ENCODE data around the gene RTTN. TPM values are rescaled to one million over a fixed set of nuclear protein-coding genes. Genes with fewer than 3 reads are reported as not detected.
A peak's percentile ranks its signal among the peaks of the same experiment; 100 is the strongest.

RTTN gene
- total RNA-seq, 2 experiments from 2014 or later = 30.3 to 42.3 TPM

- no peaks in the 10 kb centered on the region for H3K4me1 Mint-ChIP-seq
- no peak for ATAC-seq
- no peaks in the 10 kb centered on the region for H3K27me3 Mint-ChIP-seq
- CTCF ChIA-PET = no interaction called here
- H3K27ac Mint-ChIP-seq = no peak overlapping the region
- peaks cover 68% of the 10 kb centered on the region for H3K36me3 Mint-ChIP-seq
- H3K4me3 Mint-ChIP-seq = no peak overlapping the region
- H3K9me3 Mint-ChIP-seq (ENCODE audit: low read depth) = peaks cover 4% of the 10 kb centered on the region
- DNase-seq = no peak
Measured at GRCh38 chr18:70037431-70038061, 167.9 kb downstream of the RTTN start.

GRCh38 chr18:70036771-70037347, 168.6 kb downstream of the RTTN start:
- Mint-ChIP-seq H3K36me3 (peaks cover 68% of the 10 kb centered on the region), H3K4me3 (no peak overlapping the region), H3K27me3 (no peaks in the 10 kb centered on the region), H3K27ac (no peak overlapping the region), H3K4me1 (no peaks in the 10 kb centered on the region), H3K9me3 (ENCODE audit: low read depth) (peaks cover 4% of the 10 kb centered on the region)
- ATAC-seq (no peak), DNase-seq (no peak)
- CTCF ChIA-PET = no interaction called here

GRCh38 chr18:70036168-70036567, 169.3 kb downstream of the RTTN start:
- Mint-ChIP-seq H3K36me3 (peaks cover 65% of the 10 kb centered on the region), H3K4me1 (no peaks in the 10 kb centered on the region), H3K27ac (no peak overlapping the region), H3K27me3 (no peaks in the 10 kb centered on the region), H3K4me3 (no peak overlapping the region), H3K9me3 (ENCODE audit: low read depth) (peaks cover 4% of the 10 kb centered on the region)
- CTCF ChIA-PET = no interaction called here
- ATAC-seq (no peak), DNase-seq (no peak)

- Mint-ChIP-seq H3K27me3 (no peaks in the 10 kb centered on the region), H3K27ac (no peak overlapping the region), H3K4me3 (no peak overlapping the region), H3K36me3 (peaks cover 59% of the 10 kb centered on the region), H3K4me1 (peaks cover 2% of the 10 kb centered on the region), H3K9me3 (ENCODE audit: low read depth) (peaks cover 2% of the 10 kb centered on the region)
- ATAC-seq = no peak
- CTCF ChIA-PET = no interaction called here
- DNase-seq = no peak
Measured at GRCh38 chr18:70031221-70031620, 174.3 kb downstream of the RTTN start.

GRCh38 chr18:70030728-70031127, 174.8 kb downstream of the RTTN start:
- no peak for ATAC-seq
- peaks cover 57% of the 10 kb centered on the region for H3K36me3 Mint-ChIP-seq
- H3K27ac Mint-ChIP-seq = no peak overlapping the region
- DNase-seq = no peak
- H3K27me3 Mint-ChIP-seq = no peaks in the 10 kb centered on the region
- peaks cover 2% of the 10 kb centered on the region for H3K9me3 Mint-ChIP-seq (ENCODE audit: low read depth)
- H3K4me3 Mint-ChIP-seq = no peak overlapping the region
- H3K4me1 Mint-ChIP-seq = peaks cover 4% of the 10 kb centered on the region
- CTCF ChIA-PET = no interaction called here

GRCh38 chr18:70029163-70029562, 176.3 kb downstream of the RTTN start:
- CTCF ChIA-PET = interaction anchor here (0.7 kb wide), 2 partner anchors 15 to 113 kb away, joined by 3 read pairs; no protein-coding TSS in a partner anchor
- H3K27me3 Mint-ChIP-seq = no peaks in the 10 kb centered on the region
- DNase-seq (no peak), ATAC-seq (no peak)
- no peak overlapping the region for H3K4me3 Mint-ChIP-seq
- no peak overlapping the region for H3K27ac Mint-ChIP-seq
- H3K4me1 Mint-ChIP-seq = peaks cover 14% of the 10 kb centered on the region
- H3K9me3 Mint-ChIP-seq (ENCODE audit: low read depth) = peaks cover 2% of the 10 kb centered on the region
- H3K36me3 Mint-ChIP-seq = peaks cover 51% of the 10 kb centered on the region

- no peak for DNase-seq
- H3K36me3 Mint-ChIP-seq = peaks cover 50% of the 10 kb centered on the region
Measured at GRCh38 chr18:70028734-70029133, 176.8 kb downstream of the RTTN start.

GRCh38 chr18:70028084-70028483, 177.4 kb downstream of the RTTN start:
- peaks cover 14% of the 10 kb centered on the region for H3K4me1 Mint-ChIP-seq
- no peak for DNase-seq
- no peaks in the 10 kb centered on the region for H3K9me3 Mint-ChIP-seq (ENCODE audit: low read depth)
- CTCF ChIA-PET = no interaction called here
- no peak overlapping the region for H3K27ac Mint-ChIP-seq
- no peak for ATAC-seq
- H3K4me3 Mint-ChIP-seq = no peak overlapping the region
- H3K36me3 Mint-ChIP-seq = peaks cover 49% of the 10 kb centered on the region
- no peaks in the 10 kb centered on the region for H3K27me3 Mint-ChIP-seq

More at GRCh38 chr18:70028734-70029133, 176.8 kb downstream of the RTTN start:
- CTCF ChIA-PET = interaction anchor here (0.7 kb wide), 2 partner anchors 15 to 113 kb away, joined by 3 read pairs; no protein-coding TSS in a partner anchor
- peaks cover 14% of the 10 kb centered on the region for H3K4me1 Mint-ChIP-seq
- H3K27me3 Mint-ChIP-seq = no peaks in the 10 kb centered on the region
- H3K27ac Mint-ChIP-seq = no peak overlapping the region
- H3K9me3 Mint-ChIP-seq (ENCODE audit: low read depth) = peaks cover 2% of the 10 kb centered on the region
- ATAC-seq = no peak
- H3K4me3 Mint-ChIP-seq = no peak overlapping the region

GRCh38 chr18:70025580-70025979, 179.9 kb downstream of the RTTN start:
- DNase-seq (no peak), ATAC-seq (no peak)
- Mint-ChIP-seq H3K9me3 (ENCODE audit: low read depth) (no peaks in the 10 kb centered on the region), H3K4me3 (no peak overlapping the region), H3K27ac (no peak overlapping the region), H3K36me3 (peaks cover 49% of the 10 kb centered on the region), H3K27me3 (no peaks in the 10 kb centered on the region), H3K4me1 (peaks cover 14% of the 10 kb centered on the region)
- CTCF ChIA-PET = no interaction called here

GRCh38 chr18:70024829-70025228, 180.7 kb downstream of the RTTN start:
- no peaks in the 10 kb centered on the region for H3K27me3 Mint-ChIP-seq
- H3K4me1 Mint-ChIP-seq = peaks cover 13% of the 10 kb centered on the region
- H3K27ac Mint-ChIP-seq = no peak overlapping the region
- peak; percentile 63 for DNase-seq
- peak; percentile 51 for ATAC-seq
- H3K36me3 Mint-ChIP-seq = peaks cover 47% of the 10 kb centered on the region
- no peaks in the 10 kb centered on the region for H3K9me3 Mint-ChIP-seq (ENCODE audit: low read depth)
- H3K4me3 Mint-ChIP-seq = no peak overlapping the region
- CTCF ChIA-PET = no interaction called here

GRCh38 chr18:70024093-70024492, 181.4 kb downstream of the RTTN start:
- H3K4me1 Mint-ChIP-seq = peaks cover 13% of the 10 kb centered on the region
- CTCF ChIA-PET = no interaction called here
- peaks cover 46% of the 10 kb centered on the region for H3K36me3 Mint-ChIP-seq
- no peak for ATAC-seq
- no peak overlapping the region for H3K4me3 Mint-ChIP-seq
- no peaks in the 10 kb centered on the region for H3K27me3 Mint-ChIP-seq
- H3K27ac Mint-ChIP-seq = no peak overlapping the region
- H3K9me3 Mint-ChIP-seq (ENCODE audit: low read depth) = no peaks in the 10 kb centered on the region
- no peak for DNase-seq

- Mint-ChIP-seq H3K9me3 (ENCODE audit: low read depth) (no peaks in the 10 kb centered on the region), H3K4me3 (no peak overlapping the region), H3K27ac (no peak overlapping the region), H3K36me3 (peaks cover 38% of the 10 kb centered on the region), H3K4me1 (peaks cover 13% of the 10 kb centered on the region), H3K27me3 (no peaks in the 10 kb centered on the region)
- CTCF ChIA-PET = no interaction called here
- DNase-seq (no peak), ATAC-seq (no peak)
Measured at GRCh38 chr18:70022636-70023035, 182.9 kb downstream of the RTTN start.

GRCh38 chr18:70021498-70021897, 184.0 kb downstream of the RTTN start:
- ATAC-seq = no peak
- CTCF ChIA-PET = no interaction called here
- no peak overlapping the region for H3K27ac Mint-ChIP-seq

GRCh38 chr18:70021043-70021442, 184.4 kb downstream of the RTTN start:
- CTCF ChIA-PET = no interaction called here

More at GRCh38 chr18:70021498-70021897, 184.0 kb downstream of the RTTN start:
- Mint-ChIP-seq H3K9me3 (ENCODE audit: low read depth) (no peaks in the 10 kb centered on the region), H3K4me3 (no peak overlapping the region), H3K36me3 (peaks cover 41% of the 10 kb centered on the region), H3K4me1 (peaks cover 13% of the 10 kb centered on the region), H3K27me3 (no peaks in the 10 kb centered on the region)
- no peak for DNase-seq

More at GRCh38 chr18:70021043-70021442, 184.4 kb downstream of the RTTN start:
- ATAC-seq (no peak), DNase-seq (no peak)
- H3K36me3 Mint-ChIP-seq = peaks cover 39% of the 10 kb centered on the region
- H3K27ac Mint-ChIP-seq = no peak overlapping the region
- no peak overlapping the region for H3K4me3 Mint-ChIP-seq
- H3K27me3 Mint-ChIP-seq = no peaks in the 10 kb centered on the region
- H3K9me3 Mint-ChIP-seq (ENCODE audit: low read depth) = no peaks in the 10 kb centered on the region
- peaks cover 13% of the 10 kb centered on the region for H3K4me1 Mint-ChIP-seq
